ENCODE data around the gene AIG1. TPM values are rescaled to one million over a fixed set of nuclear protein-coding genes. Genes with fewer than 3 reads are reported as not detected.
A peak's percentile ranks its signal among the peaks of the same experiment; 100 is the strongest.

Gene AIG1
- total and polyA plus RNA-seq, 2 of the 4 experiments (the other 2 are of a cell fraction) = 21.3 to 27.1 TPM

- H4K5ac ChIP-seq (ENCODE audit: low read depth, low read length) = no peak overlapping the region
- no peaks in the 10 kb centered on the region for H3K9me3 ChIP-seq (ENCODE audit: control insufficient read depth, insufficient read depth, low read length)
- no peaks in the 10 kb centered on the region for H3K9me1 ChIP-seq (ENCODE audit: insufficient read depth, low read length)
- H3K14ac ChIP-seq (replicated peaks; ENCODE audit: low read depth, low read length) = no peak overlapping the region
- no peak for ATAC-seq (ENCODE audit: low read depth)
- no peak overlapping the region for H3K18ac ChIP-seq (ENCODE audit: low read depth, low read length)
- H3K23ac ChIP-seq (ENCODE audit: low read depth, low read length) = no peak overlapping the region
- no peak overlapping the region for H3K4ac ChIP-seq (ENCODE audit: low read depth, low read length)
- intact Hi-C loops (cut with micrococcal nuclease) (no loop called here), dilution Hi-C loops (cut with HindIII; ENCODE audit: low sequenced_read_pairs, unreplicated experiment) (no loop called here), in situ Hi-C loops (cut with MboI; ENCODE audit: low sequenced_read_pairs) (no loop called here)
- no peak overlapping the region for H2BK5ac ChIP-seq (ENCODE audit: low read depth, low read length, poor library complexity, severe bottlenecking)
- no peak overlapping the region for H2BK120ac ChIP-seq (ENCODE audit: low read depth, low read length)
- no peaks in the 10 kb centered on the region for H3K4me1 ChIP-seq (ENCODE audit: control insufficient read depth, insufficient read depth, low read length)
- H2AK9ac ChIP-seq (replicated peaks; ENCODE audit: low read depth, low read length, poor library complexity) = no peak overlapping the region
- no peak overlapping the region for H3K4me3 ChIP-seq (ENCODE audit: insufficient read depth, low read depth, low read length)
- 100% methylated on average over 4 of the region's 6 CpGs; no CpG with 5 or more reads in 1 of the 2 experiments for WGBS, 2 experiments (ENCODE audit: extremely low coverage in 2 of 2, insufficient read length in 1 of 2)
- no peaks in the 10 kb centered on the region for H4K20me1 ChIP-seq (ENCODE audit: insufficient read depth, low read length)
- no peak overlapping the region for H2BK20ac ChIP-seq (ENCODE audit: low read depth, low read length)
- no peak overlapping the region for H3K4me2 ChIP-seq (ENCODE audit: low read depth, low read length)
- H3K27ac ChIP-seq (ENCODE audit: insufficient read depth, low read length) = no peak overlapping the region
- no peak overlapping the region for H3K56ac ChIP-seq (ENCODE audit: extremely low read depth, insufficient read depth, low read length)
- POLR2A ChIA-PET (ENCODE audit: unreplicated experiment) = no interaction called here
- no TSS peak for BruUV-seq (replicated peaks)
- H3K36me3 ChIP-seq (ENCODE audit: control insufficient read depth, insufficient read depth, low read length) = no peaks in the 10 kb centered on the region
- no peak overlapping the region for H2BK15ac ChIP-seq (ENCODE audit: low read depth, low read length)
- TF ChIP-seq CTCF (conservative IDR thresholded peaks at IDR 0.05; ENCODE audit: low read depth, low read length) (no peak), ELK1 (IDR thresholded peaks at IDR 0.05; ENCODE audit: borderline replicate concordance, low read depth, low read length) (no peak), MAZ (IDR thresholded peaks at IDR 0.05; ENCODE audit: borderline replicate concordance, low read depth, low read length) (no peak), RCOR1 (IDR thresholded peaks at IDR 0.05; ENCODE audit: insufficient replicate concordance, low read length) (no peak), NFE2L2 (IDR thresholded peaks at IDR 0.05; ENCODE audit: low read depth, low read length) (no peak)
- H4K8ac ChIP-seq (ENCODE audit: low read depth in 2 of 2, low read length in 2 of 2) = no peak overlapping the region
- peak; percentile 37 for DNase-seq
- H2AK5ac ChIP-seq (ENCODE audit: low read depth, low read length) = no peak overlapping the region
- H3K27me3 ChIP-seq (ENCODE audit: control insufficient read depth, insufficient read depth, low read length) = no peaks in the 10 kb centered on the region
- no peak overlapping the region for H3K9ac ChIP-seq (ENCODE audit: low read depth, low read length)
- peaks cover 0 to 3% of the 10 kb centered on the region in 2 experiments; a peak in 1 of 4 replicates for H3K79me1 ChIP-seq (ENCODE audit: low read depth in 1 of 2, low read length in 2 of 2)
- CTCF ChIA-PET = no interaction called here
- no peak overlapping the region for H2AFZ ChIP-seq (replicated peaks; ENCODE audit: low read length, poor library complexity)
- no peak overlapping the region for H4K91ac ChIP-seq (ENCODE audit: insufficient read depth, low read depth, low read length)
Observed at GRCh38 chr6:143097224-143097795, 36.6 kb downstream of the AIG1 start.
